ENCODE measurements around the gene C3orf22. TPM values are rescaled to one million over a fixed set of nuclear protein-coding genes. Genes with fewer than 3 reads are reported as not detected.
"Not testable (repeated sequence)": the region's sequence is repeated elsewhere in the genome, so short reads cannot be mapped to it uniquely, and the experiment has no call there.

C3orf22 gene
- not detected for total RNA-seq

- no peak for DNase-seq (ENCODE audit: low read depth in 2 of 3, low spot score in 2 of 3)
Observed at GRCh38 chr3:126558336-126559071, at the start of gene C3orf22. C3orf22 (minus strand) TSS chr3:126558932; CDS start chr3:126553390, 5,542 bp downstream.

- DNase-seq (ENCODE audit: low read depth in 2 of 3, low spot score in 2 of 3) = peak in 2 of 3 donors; percentile 54
Observed at GRCh38 chr3:126607214-126607908, 48.6 kb upstream of the C3orf22 start.

GRCh38 chr3:126606001-126606400 is 47.3 kb upstream of the C3orf22 start:
- no peak for DNase-seq (ENCODE audit: low read depth in 2 of 3, low spot score in 2 of 3)

GRCh38 chr3:126604691-126605090 is 46.0 kb upstream of the C3orf22 start:
- no peak for DNase-seq (ENCODE audit: low read depth in 2 of 3, low spot score in 2 of 3)

DNA sequence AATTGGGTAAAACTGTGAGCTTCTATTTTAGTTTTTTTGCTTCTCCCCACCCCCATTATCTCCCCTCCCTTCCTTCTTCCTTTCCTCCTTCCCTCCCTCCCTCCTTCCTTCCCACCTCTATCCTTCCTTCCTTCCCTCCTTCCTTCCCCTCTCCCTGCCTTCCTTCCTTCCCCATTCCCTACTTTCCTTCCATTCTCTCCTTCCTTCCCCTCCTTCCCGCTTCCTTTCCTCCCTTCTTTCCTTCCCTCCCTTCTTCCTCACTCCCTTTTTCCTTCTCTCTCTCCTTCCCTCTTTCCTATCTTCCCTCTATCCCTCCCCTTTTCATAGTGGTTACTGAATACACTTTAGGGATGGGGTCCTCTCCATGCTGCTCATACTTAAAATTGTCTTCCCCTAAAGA is 40.4 kb upstream of the C3orf22 start:
- no peak for DNase-seq (ENCODE audit: low read depth in 2 of 3, low spot score in 2 of 3)

DNA sequence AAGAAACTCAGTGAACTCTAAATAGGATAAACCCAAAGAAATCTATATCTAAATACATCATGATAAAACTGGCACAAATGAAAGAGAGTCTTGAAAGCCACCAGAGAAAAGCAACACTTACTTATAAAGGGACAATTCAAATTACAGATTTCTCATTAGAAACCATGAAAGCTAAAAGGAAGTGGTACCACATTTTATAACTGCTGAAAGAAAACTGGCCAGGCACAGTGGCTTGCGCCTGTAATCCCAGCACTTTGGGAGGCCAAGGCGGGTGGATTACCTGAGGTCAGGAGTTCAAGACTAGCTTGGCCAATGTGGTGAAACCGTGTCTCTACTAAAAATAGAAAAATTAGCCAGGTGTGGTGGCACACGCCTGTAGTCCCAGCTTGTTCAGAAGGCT is 36.7 kb upstream of the C3orf22 start:
- peak in 1 of 3 donors; percentile 13 for DNase-seq (ENCODE audit: low read depth in 2 of 3, low spot score in 2 of 3)

DNA sequence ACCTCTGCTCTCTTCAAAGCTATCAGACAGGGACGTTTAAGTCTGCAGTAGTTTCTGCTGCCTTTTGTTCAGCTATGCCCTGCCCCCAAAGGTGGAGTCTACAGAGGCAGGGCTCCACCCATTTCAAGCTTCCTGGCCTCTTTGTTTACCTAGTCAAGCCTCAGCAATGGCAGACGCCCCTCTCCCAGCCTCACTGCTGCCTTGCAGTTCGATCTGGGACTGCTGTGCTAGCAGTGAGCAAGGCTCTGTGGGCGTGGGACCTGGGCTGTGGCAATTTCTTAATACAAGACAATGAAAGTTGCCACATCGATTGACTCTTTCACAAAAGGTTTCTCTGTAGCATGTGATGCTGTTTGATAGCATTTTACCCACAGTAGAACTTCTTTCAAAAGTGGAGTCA is 32.8 kb upstream of the C3orf22 start:
- DNase-seq (ENCODE audit: low read depth in 2 of 3, low spot score in 2 of 3) = not testable (repeated sequence)

GRCh38 chr3:126582311-126582710 is 23.6 kb upstream of the C3orf22 start:
- DNase-seq (ENCODE audit: low read depth in 2 of 3, low spot score in 2 of 3) = no peak

- no peak for DNase-seq (ENCODE audit: low read depth in 2 of 3, low spot score in 2 of 3)
Observed at GRCh38 chr3:126581569-126581968, 22.8 kb upstream of the C3orf22 start.

- DNase-seq (ENCODE audit: low read depth in 2 of 3, low spot score in 2 of 3) = no peak
Observed at GRCh38 chr3:126580746-126581145, 22.0 kb upstream of the C3orf22 start.

DNA sequence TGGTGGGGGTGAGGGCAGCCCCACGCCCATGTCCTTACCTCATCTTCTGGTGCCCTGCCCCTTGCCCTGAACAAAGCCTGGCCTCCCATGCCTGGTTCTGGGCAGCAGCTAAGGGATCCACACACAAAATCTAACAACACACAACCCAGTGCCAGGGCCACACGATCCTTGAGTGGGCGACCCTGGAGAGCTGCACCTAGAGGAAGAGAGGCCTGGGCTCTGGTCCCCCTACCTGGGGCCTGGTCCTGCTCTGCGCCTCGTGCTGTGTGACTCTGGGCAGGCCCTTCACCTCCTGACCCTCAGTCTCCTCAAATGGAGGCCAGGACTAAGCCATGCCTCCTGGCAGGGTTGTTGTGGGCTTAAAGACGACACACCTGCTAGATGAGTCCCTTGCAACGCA is 20.0 kb upstream of the C3orf22 start:
- DNase-seq (ENCODE audit: low read depth in 2 of 3, low spot score in 2 of 3) = no peak

GRCh38 chr3:126577261-126577660 is 18.5 kb upstream of the C3orf22 start:
- no peak for DNase-seq (ENCODE audit: low read depth in 2 of 3, low spot score in 2 of 3)

GRCh38 chr3:126573492-126574117 is 14.9 kb upstream of the C3orf22 start:
- DNase-seq (ENCODE audit: low read depth in 2 of 3, low spot score in 2 of 3) = no peak

- no peak for DNase-seq (ENCODE audit: low read depth in 2 of 3, low spot score in 2 of 3)
Observed at GRCh38 chr3:126571078-126571477, 12.3 kb upstream of the C3orf22 start.

- peak in 1 of 3 donors; percentile 8 for DNase-seq (ENCODE audit: low read depth in 2 of 3, low spot score in 2 of 3)
Observed at GRCh38 chr3:126570103-126570541, 11.4 kb upstream of the C3orf22 start.

GRCh38 chr3:126569390-126569975 is 10.8 kb upstream of the C3orf22 start:
- DNase-seq (ENCODE audit: low read depth in 2 of 3, low spot score in 2 of 3) = no peak

DNA sequence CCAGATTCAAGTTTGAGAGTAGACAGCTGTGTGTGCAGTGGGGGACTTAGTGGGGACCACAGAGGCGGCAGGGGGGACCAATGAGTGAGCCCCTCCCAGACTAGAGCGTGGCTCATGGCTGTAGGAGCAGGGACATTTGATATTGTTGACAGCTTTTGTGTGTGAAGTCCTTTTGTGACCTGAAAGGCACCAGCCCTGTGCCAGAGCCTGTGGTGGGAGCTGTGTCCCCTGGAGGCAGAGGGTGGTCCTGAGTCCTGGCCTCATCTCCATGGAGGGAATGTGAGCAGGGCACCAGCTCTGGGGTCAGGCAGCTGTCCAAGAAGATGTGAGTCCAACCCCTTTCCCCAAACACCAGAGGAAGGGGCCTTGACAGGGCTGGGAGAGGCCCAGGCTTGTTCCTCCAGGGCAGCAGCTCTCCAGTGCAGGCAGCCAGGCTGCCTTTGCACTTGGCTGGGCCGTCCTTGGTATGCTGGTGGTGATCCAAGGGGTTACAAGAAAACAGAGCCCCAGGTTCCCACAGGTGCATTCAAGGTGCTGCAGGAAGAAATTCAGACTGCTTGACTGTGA is 10.1 kb upstream of the C3orf22 start:
- no peak for DNase-seq (ENCODE audit: low read depth in 2 of 3, low spot score in 2 of 3)

DNA sequence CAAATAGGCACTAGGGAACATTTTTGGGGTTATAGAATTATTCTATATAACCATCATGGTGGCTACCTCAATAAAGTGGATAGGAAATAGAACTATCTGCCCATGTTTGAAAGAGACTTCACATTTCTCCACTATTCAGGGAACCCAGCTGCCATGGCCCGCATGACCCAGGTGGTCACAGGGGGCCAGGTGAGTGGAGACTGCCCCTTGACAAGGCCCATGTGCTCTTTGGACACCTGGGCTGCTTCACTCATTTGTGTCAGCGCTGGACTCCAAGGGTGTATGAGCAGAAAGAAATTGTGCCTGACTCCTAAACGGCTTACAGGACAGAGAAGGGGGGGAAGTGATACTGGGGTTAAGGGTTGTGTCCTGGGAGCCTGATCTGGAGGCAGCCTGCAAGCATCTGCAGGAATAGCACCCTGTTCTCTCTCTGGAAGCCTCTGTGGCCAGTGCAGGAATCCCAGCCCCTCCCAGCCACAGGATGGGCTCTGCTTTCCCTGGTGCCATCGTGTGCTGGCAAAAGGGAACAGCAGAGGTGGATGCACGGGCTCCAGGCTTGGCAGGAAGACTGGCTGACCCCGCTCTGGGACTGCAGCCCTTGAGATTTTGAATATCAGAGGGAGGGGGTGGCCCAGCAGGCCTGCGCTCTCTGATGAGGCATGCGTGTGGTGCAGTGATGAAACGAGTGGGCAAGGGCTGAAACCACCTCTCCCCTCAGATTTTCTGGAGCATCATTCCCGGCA is 9.1 kb upstream of the C3orf22 start:
- DNase-seq (ENCODE audit: low read depth in 2 of 3, low spot score in 2 of 3) = no peak

DNA sequence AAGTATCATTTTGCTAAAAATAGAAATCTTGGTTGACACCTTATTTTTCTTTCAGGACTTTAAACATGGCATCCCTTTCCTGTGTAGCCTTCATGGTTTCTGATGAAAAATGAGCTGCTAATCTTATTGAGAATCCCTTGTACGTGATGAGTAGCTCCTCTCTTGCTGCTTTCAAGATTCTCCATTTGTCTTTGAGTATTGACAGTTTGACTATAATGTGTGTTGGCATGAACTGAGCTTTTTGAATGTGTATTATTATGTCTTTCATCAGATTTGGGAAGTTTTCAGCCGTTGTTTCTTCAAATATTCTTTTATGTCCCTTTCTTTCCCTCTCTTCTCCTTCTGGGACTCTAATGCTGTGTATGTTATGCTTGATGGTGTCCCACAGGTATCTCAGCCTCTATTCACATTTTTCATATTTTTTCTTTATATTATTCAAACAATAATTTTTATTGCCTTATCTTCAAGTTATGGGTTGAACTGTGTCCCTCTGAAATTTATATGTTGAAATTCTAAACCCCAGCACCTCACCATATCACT is 4.1 kb upstream of the C3orf22 start:
- no peak for DNase-seq (ENCODE audit: low read depth in 2 of 3, low spot score in 2 of 3)

DNA sequence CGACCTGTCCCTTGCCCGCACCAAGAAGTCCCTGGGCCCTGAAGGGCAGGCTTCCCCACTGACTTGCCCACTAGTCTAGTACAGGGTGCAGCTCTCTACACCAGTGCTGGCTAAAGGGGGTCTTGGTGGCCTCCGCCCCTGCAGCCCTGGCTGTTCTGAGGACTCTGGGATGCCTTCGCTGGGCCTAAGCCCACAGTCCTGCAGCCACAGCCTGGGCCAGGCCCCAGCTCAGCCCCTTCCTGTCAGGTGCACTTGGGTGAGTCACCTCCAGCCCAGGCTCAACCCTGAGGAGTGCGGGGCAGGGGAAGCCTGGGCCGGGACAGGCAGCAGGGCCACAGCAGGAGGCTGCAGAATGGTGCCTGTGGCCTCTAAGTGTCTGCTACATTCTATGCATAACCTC is 971 bp downstream of the C3orf22 start:
- no peak for DNase-seq (ENCODE audit: low read depth in 2 of 3, low spot score in 2 of 3)

Measured in hematopoietic multipotent progenitor cell (in vitro differentiated cells).